GM04503 (cell line): ENCODE results near the gene TUBB2A.
"Not testable (repeated sequence)": the region's sequence is repeated elsewhere in the genome, so short reads cannot be mapped to it uniquely, and the experiment has no call there.

ENCODE experiments used
- DNase-seq: peaks from one replicate; pipeline ENCODE4 v3.0.0-alpha.2; 2012; ENCODE audit warnings: low read depth

TUBB2A gene

GRCh38 chr6:3179945-3180344, 22.6 kb upstream of the TUBB2A start:
- DNase-seq: not testable (repeated sequence)

GRCh38 chr6:3178666-3179065, 21.3 kb upstream of the TUBB2A start:
- not testable (repeated sequence) for DNase-seq

GRCh38 chr6:3176562-3177355, 19.4 kb upstream of the TUBB2A start:
- no peak for DNase-seq

- DNase-seq: no peak
These were observed 18.5 kb upstream of the TUBB2A start for GRCh38 chr6:3175715-3176402.

GRCh38 chr6:3173636-3174089, 16.3 kb upstream of the TUBB2A start:
- not testable (repeated sequence) for DNase-seq

GRCh38 chr6:3172789-3173188, 15.4 kb upstream of the TUBB2A start:
- DNase-seq: not testable (repeated sequence)

- DNase-seq: not testable (repeated sequence)
These were observed 14.2 kb upstream of the TUBB2A start for GRCh38 chr6:3171313-3172175.

- DNase-seq: not testable (repeated sequence)
These were observed 13.3 kb upstream of the TUBB2A start for GRCh38 chr6:3170676-3171075.

- not testable (repeated sequence) for DNase-seq
These were observed 10.7 kb upstream of the TUBB2A start for GRCh38 chr6:3168046-3168445.

- not testable (repeated sequence) for DNase-seq
These were observed 9.3 kb upstream of the TUBB2A start for GRCh38 chr6:3166535-3167225.

GRCh38 chr6:3165631-3166534, 8.5 kb upstream of the TUBB2A start:
- DNase-seq: peak; percentile 21

- DNase-seq: no peak
These were observed 7.0 kb upstream of the TUBB2A start for GRCh38 chr6:3164388-3164787.

- no peak for DNase-seq
These were observed 5.9 kb upstream of the TUBB2A start for GRCh38 chr6:3163248-3163594.

- DNase-seq: peak; percentile 43
These were observed 5.4 kb upstream of the TUBB2A start for GRCh38 chr6:3162565-3163247.

GRCh38 chr6:3162067-3162497, 4.7 kb upstream of the TUBB2A start:
- DNase-seq: no peak

GRCh38 chr6:3159805-3160781, 2.7 kb upstream of the TUBB2A start:
- DNase-seq: no peak

- not testable (repeated sequence) for DNase-seq
These were observed 887 bp downstream of the TUBB2A start for GRCh38 chr6:3156184-3157130.

- not testable (repeated sequence) for DNase-seq
These were observed 1.9 kb downstream of the TUBB2A start for GRCh38 chr6:3155416-3155815.
